GM12878 (cell line): Measurements from ENCODE around the gene C17orf113. TPM values are rescaled to one million over a fixed set of nuclear protein-coding genes. Genes with fewer than 3 reads are reported as not detected.

ENCODE experiments used
- ATAC-seq: fragments of 200-7000 bp; cut with Tn5 transposase; 3 replicates; pipeline ENCODE4 v1.9.1; 2020; ENCODE audit warnings: mild to moderate bottlenecking, moderate library complexity
- BruUV-seq: library from RNA; stranded (reverse); fragments of 400-500 nt; replicated peaks from 2 replicates; lab custom pipeline; 2021; lab: Mats Ljungman, UMichigan
- CTCF ChIA-PET: fragments of 300-600 bp; sonication (Branson Sonifier 250); formaldehyde crosslinking; extraction: SDS; loops from one replicate; lab custom pipeline; 2021; ENCODE audit warnings: inconsistent platforms; lab: Yijun Ruan, JAX
- POLR2A ChIA-PET: fragments of 350-600 bp; formaldehyde crosslinking; extraction: SDS; loops from one replicate; lab custom pipeline; 2021; ENCODE audit warnings: inconsistent platforms; lab: Charles Lee
- RAD21 ChIA-PET: fragments of 300-600 bp; sonication (Branson Sonifier 250); formaldehyde crosslinking; loops from one replicate; lab custom pipeline; 2023; ENCODE audit warnings: antibody characterized with exemption; ENCODE audit not compliant: unreplicated experiment; lab: Charles Lee
- SMC1A ChIA-PET: fragments of 300-600 bp; sonication (Branson Sonifier 250); formaldehyde crosslinking; loops from one replicate; lab custom pipeline; 2023; ENCODE audit not compliant: unreplicated experiment, uncharacterized antibody; lab: Charles Lee
- DNase-seq: peaks from one replicate; pipeline ENCODE4 v3.0.0-alpha.2; 2011; ENCODE audit warnings: low read depth, low spot score
- FAIRE-seq: peaks from 3 replicates; lab custom pipeline; 2011; peaks lifted over from hg19 to GRCh38; lab: Jason Lieb, UNC
- H2AFZ ChIP-seq: 2 replicates; pipeline ENCODE4 v1.6.0; 2011; ENCODE audit warnings: low read depth, low read length, control low read depth; ENCODE audit not compliant: control insufficient read depth
- H3K27ac ChIP-seq: 2 replicates; pipeline ENCODE4 v1.5.1; 2011; ENCODE audit warnings: control low read depth; ENCODE audit not compliant: control insufficient read depth, insufficient read depth
- H3K27me3 ChIP-seq, 2 experiments: replicated peaks in 1 of 2; 2 replicates each; pipeline versions ENCODE4 v1.6.0 to v1.6.1; 2011; ENCODE audit warnings: low read length in 1 of 2; ENCODE audit not compliant: control insufficient read depth in 2 of 2, insufficient read depth in 2 of 2
- H3K36me3 ChIP-seq, 2 experiments: 2 replicates each; pipeline ENCODE4 v1.5.1; 2011; ENCODE audit warnings: low read length in 1 of 2; ENCODE audit not compliant: control insufficient read depth in 2 of 2, insufficient read depth in 2 of 2
- H3K4me1 ChIP-seq: 2 replicates; pipeline ENCODE4 v1.6.1; 2011; ENCODE audit warnings: mild to moderate bottlenecking, low read length, moderate library complexity, mixed read lengths; ENCODE audit not compliant: control insufficient read depth, insufficient read depth
- H3K4me2 ChIP-seq: 2 replicates; pipeline ENCODE4 v1.6.0; 2011; ENCODE audit warnings: control low read depth; ENCODE audit not compliant: control insufficient read depth, insufficient read depth
- H3K4me3 ChIP-seq: fragments of 200-600 bp; sonication (generic); 2 replicates; pipeline ENCODE4 v1.5.1; 2016
- H3K79me2 ChIP-seq: 2 replicates; pipeline ENCODE4 v1.6.0; 2011; ENCODE audit warnings: low read length; ENCODE audit not compliant: control insufficient read depth, insufficient read depth
- H3K9ac ChIP-seq: 2 replicates; pipeline ENCODE4 v1.8.0; 2011; ENCODE audit warnings: low read length, control low read depth, mixed read lengths; ENCODE audit not compliant: control insufficient read depth, insufficient read depth
- H3K9me3 ChIP-seq: replicated peaks from 3 replicates; pipeline ENCODE4 v1.5.1; 2011; ENCODE audit warnings: mild to moderate bottlenecking, low read length; ENCODE audit not compliant: control insufficient read depth, insufficient read depth
- H4K20me1 ChIP-seq: 2 replicates; pipeline ENCODE4 v1.6.0; 2011; ENCODE audit not compliant: control insufficient read depth, insufficient read depth
- BMI1 ChIP-seq: fragments of 450-650 bp; IDR thresholded peaks from 2 replicates; pipeline ENCODE4 v1.6.1; 2016; ENCODE audit warnings: mild to moderate bottlenecking, moderate library complexity, borderline replicate concordance
- EP300 ChIP-seq, 2 experiments: fragments of 150-350 bp in 1 of 2; IDR thresholded peaks; 2 replicates each; pipeline ENCODE4 v1.6.1; 2011 to 2012; ENCODE audit warnings: low read depth in 2 of 2, low read length in 2 of 2, borderline replicate concordance in 1 of 2, improper control_type of control experiment in 1 of 2, inconsistent platforms in 1 of 2; ENCODE audit not compliant: control insufficient read depth in 1 of 2
- HDGF ChIP-seq: fragments of 450-650 bp; IDR thresholded peaks from 2 replicates; pipeline ENCODE4 v1.6.1; 2016; ENCODE audit warnings: antibody characterized with exemption
- IKZF1 ChIP-seq: fragments of 450-650 bp; conservative IDR thresholded peaks from 2 replicates; pipeline ENCODE4 v1.6.1; 2017; ENCODE audit warnings: antibody characterized with exemption, mild to moderate bottlenecking
- IRF4 ChIP-seq: IDR thresholded peaks from 2 replicates; pipeline ENCODE4 v1.6.1; 2011; ENCODE audit warnings: low read depth, low read length
- MXI1 ChIP-seq: fragments of 150-350 bp; IDR thresholded peaks from 2 replicates; pipeline ENCODE4 v1.6.1; 2011; ENCODE audit warnings: low read depth, mild to moderate bottlenecking, inconsistent platforms, low read length, improper control_type of control experiment
- NFXL1 ChIP-seq: fragments of 450-650 bp; IDR thresholded peaks from 2 replicates; pipeline ENCODE4 v1.6.1; 2017; ENCODE audit warnings: antibody characterized with exemption, mild to moderate bottlenecking, borderline replicate concordance
- PAX8 ChIP-seq: fragments of 450-650 bp; IDR thresholded peaks from 2 replicates; pipeline ENCODE4 v1.6.1; 2017; ENCODE audit warnings: mild to moderate bottlenecking, moderate library complexity
- SMAD1 ChIP-seq: fragments of 450-650 bp; IDR thresholded peaks from 2 replicates; pipeline ENCODE4 v1.6.1; 2018; ENCODE audit warnings: mild to moderate bottlenecking, low read depth; ENCODE audit not compliant: partially characterized antibody
- STAT3 ChIP-seq: IDR thresholded peaks from 2 replicates; pipeline ENCODE4 v1.6.1; 2011; ENCODE audit warnings: low read depth, low read length, improper control_type of control experiment
- TAF1 ChIP-seq: IDR thresholded peaks from 2 replicates; pipeline ENCODE4 v1.6.1; 2011; ENCODE audit warnings: mild to moderate bottlenecking, low read depth, low read length, borderline replicate concordance
- TCF12 ChIP-seq: IDR thresholded peaks from 2 replicates; pipeline ENCODE4 v1.6.1; 2011; ENCODE audit warnings: low read depth, mild to moderate bottlenecking, low read length
- WRNIP1 ChIP-seq: IDR thresholded peaks from 2 replicates; pipeline ENCODE4 v1.6.1; 2011; ENCODE audit warnings: low read depth, low read length, improper control_type of control experiment, borderline replicate concordance
- ZNF217 ChIP-seq: fragments of 450-650 bp; IDR thresholded peaks from 2 replicates; pipeline ENCODE4 v1.6.1; 2017; ENCODE audit warnings: antibody characterized with exemption, mild to moderate bottlenecking
- ZNF384 ChIP-seq: IDR thresholded peaks from 2 replicates; pipeline ENCODE4 v1.6.1; 2012; ENCODE audit warnings: low read depth, mild to moderate bottlenecking, low read length, improper control_type of control experiment, borderline replicate concordance
- WGBS: methylation state at CpG from one replicate; pipeline ENCODE4 v1.1.6; 2016; ENCODE audit warnings: low lambda C conversion rate; ENCODE audit not compliant: insufficient replicate concordance, insufficient coverage; ENCODE audit errors: missing lambda C conversion rate; 5-methylcytosine and 5-hydroxymethylcytosine counted together
- in situ Hi-C: fragments of 300-500 bp; cut with MboI; formaldehyde crosslinking; loops from 9 replicates; pipeline ENCODE4 v1.14.3; 2018; ENCODE audit warnings: mixed read lengths
- intact Hi-C: fragments of 100-400 bp; cut with micrococcal nuclease; formaldehyde crosslinking; loops from one replicate; pipeline ENCODE4 v1.14.2; 2022; ENCODE audit not compliant: unreplicated experiment
- polyA plus RNA-seq, 11 experiments: library from polyadenylated mRNA; depleted of rRNA in 4 of 11; unstranded in 6 of 11; stranded (reverse) in 5 of 11; fragments of >200 nt; fragmentation: Nextera tagmentation in 4 of 11; fragmentation: Illumina TruSeq in 1 of 11; extraction: Ambion mirVana in 4 of 11; extraction: Trizol in 1 of 11; gene quantifications; 1 replicate in 1 of 11; 2 replicates in 10 of 11; pipeline versions ENCODE4 v1.2.1 to v1.2.3, GENCODE V29; 2011 to 2016; ENCODE audit warnings: inconsistent platforms in 2 of 11, missing spikeins in 2 of 11, low read depth in 1 of 11
- total RNA-seq, 4 experiments: library from RNA; depleted of rRNA in 3 of 4; stranded (reverse); fragments of >200 nt in 3 of 4; fragmentation: Illumina TruSeq in 1 of 4; extraction: Trizol in 1 of 4; gene quantifications; 2 replicates each; pipeline versions ENCODE4 v1.2.1 to v1.2.3, GENCODE V29; 2013 to 2021
- TF ChIP-seq, protein P1 (sequence below): fragments of 150-350 bp; IDR thresholded peaks from 2 replicates; pipeline ENCODE4 v1.6.1; 2014; ENCODE audit warnings: mild to moderate bottlenecking, low read depth, low read length
- TF ChIP-seq, protein P2 (sequence below): IDR thresholded peaks from 2 replicates; pipeline ENCODE4 v1.6.1; 2012; ENCODE audit warnings: low read length, inconsistent platforms

The C17orf113 gene
- total and polyA plus RNA-seq, 10 of the 15 experiments (the other 5 are each of a cell fraction or from before 2014, with no cell fraction given) = 0.03 to 0.17 (median 0.08) TPM; not detected in 3

DNA sequence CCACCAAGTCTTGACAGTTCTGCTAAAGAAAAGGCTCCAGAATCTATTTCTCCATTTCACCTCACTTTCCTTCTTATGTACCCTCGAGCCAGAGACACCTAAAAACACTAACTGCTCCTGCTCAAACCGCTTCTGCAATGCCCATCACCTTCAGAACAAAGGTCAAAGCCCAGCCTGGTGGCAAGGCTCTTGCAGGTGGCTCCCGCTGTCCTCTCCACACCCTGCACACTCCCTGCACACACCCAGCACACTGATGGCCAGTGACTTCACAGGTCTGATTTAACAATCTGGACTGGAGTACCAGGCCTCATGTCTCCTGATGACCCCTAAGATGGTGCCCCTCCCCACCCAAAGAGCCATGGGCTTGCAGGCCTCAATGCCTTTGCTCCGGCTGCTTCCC, 9.8 kb upstream of the C17orf113 start (continued):
- TF ChIP-seq TAF1 = no peak
- no peak for TF ChIP-seq TCF12

DNA sequence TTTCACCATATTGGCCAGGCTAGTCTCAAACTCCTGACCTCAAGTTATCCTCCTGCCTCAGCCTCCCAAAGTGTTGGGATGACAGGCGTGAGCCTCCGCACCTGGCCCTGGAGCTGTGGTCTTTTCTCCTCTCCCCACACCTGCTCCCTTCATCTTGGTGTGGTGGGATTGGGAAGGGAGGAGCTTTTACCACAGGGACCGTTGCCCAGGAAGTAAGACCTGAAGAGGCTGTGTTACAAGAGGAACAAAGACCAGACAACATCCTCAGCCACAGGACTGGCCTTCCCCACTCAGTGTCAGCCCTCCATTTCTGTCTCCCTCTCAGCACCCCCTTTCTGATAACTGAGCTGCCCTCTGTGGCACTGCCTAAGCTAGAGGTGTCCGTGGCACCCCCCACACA, 9.4 kb upstream of the C17orf113 start:
- H2AFZ ChIP-seq = no peak overlapping the region; the same call in 1 of the 2 replicates
- H3K79me2 ChIP-seq = no peaks in the 10 kb centered on the region

More for the DNA sequence above, 9.4 kb upstream of the C17orf113 start:
- FAIRE-seq (no peak), DNase-seq (no peak), ATAC-seq (no peak)
- Histone ChIP-seq H3K27ac (no peak overlapping the region), H3K4me1 (peaks cover 11% of the 10 kb centered on the region), H3K4me3 (no peak overlapping the region), H3K9ac (no peak overlapping the region), H3K27me3 (no peaks in the 10 kb centered on the region), H3K9me3 (peaks cover 8% of the 10 kb centered on the region; the same call in 2 of the 3 replicates), H4K20me1 (no peaks in the 10 kb centered on the region), H3K36me3 (no peaks in the 10 kb centered on the region), H3K4me2 (no peak overlapping the region)
- ChIA-PET SMC1A (no interaction called here), RAD21 (no interaction called here), CTCF (no interaction called here), POLR2A (interaction anchor here (1.2 kb wide), 1 partner anchor 12 kb away, joined by 3 read pairs; no protein-coding TSS in a partner anchor)
- TF ChIP-seq ZNF384 (no peak), ZNF217 (no peak), HDGF (no peak), STAT3 (no peak), IKZF1 (no peak), MXI1 (no peak), NFXL1 (no peak), EP300 (IDR thresholded peaks at IDR 0.05; ENCODE audit: borderline replicate concordance in 1 of 2, control insufficient read depth in 1 of 2, low read depth in 2 of 2, low read length in 2 of 2) (no peak), IRF4 (no peak), SMAD1 (no peak), WRNIP1 (no peak), BMI1 (no peak), PAX8 (no peak)
- TF ChIP-seq, protein P1, sequence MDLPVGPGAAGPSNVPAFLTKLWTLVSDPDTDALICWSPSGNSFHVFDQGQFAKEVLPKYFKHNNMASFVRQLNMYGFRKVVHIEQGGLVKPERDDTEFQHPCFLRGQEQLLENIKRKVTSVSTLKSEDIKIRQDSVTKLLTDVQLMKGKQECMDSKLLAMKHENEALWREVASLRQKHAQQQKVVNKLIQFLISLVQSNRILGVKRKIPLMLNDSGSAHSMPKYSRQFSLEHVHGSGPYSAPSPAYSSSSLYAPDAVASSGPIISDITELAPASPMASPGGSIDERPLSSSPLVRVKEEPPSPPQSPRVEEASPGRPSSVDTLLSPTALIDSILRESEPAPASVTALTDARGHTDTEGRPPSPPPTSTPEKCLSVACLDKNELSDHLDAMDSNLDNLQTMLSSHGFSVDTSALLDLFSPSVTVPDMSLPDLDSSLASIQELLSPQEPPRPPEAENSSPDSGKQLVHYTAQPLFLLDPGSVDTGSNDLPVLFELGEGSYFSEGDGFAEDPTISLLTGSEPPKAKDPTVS = no peak
- TF ChIP-seq, protein P2, sequence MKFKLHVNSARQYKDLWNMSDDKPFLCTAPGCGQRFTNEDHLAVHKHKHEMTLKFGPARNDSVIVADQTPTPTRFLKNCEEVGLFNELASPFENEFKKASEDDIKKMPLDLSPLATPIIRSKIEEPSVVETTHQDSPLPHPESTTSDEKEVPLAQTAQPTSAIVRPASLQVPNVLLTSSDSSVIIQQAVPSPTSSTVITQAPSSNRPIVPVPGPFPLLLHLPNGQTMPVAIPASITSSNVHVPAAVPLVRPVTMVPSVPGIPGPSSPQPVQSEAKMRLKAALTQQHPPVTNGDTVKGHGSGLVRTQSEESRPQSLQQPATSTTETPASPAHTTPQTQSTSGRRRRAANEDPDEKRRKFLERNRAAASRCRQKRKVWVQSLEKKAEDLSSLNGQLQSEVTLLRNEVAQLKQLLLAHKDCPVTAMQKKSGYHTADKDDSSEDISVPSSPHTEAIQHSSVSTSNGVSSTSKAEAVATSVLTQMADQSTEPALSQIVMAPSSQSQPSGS = no peak
- WGBS = 33% methylated on average over 4 of the region's 4 CpGs
- no TSS peak for BruUV-seq
- intact Hi-C loops = loop anchor here (5.0 kb wide), 1 partner anchor 33 kb away; no protein-coding TSS in a partner anchor
- in situ Hi-C loops = no loop called here
